ENCODE results near the gene ALPP.
"Not testable (repeated sequence)": the region's sequence is repeated elsewhere in the genome, so short reads cannot be mapped to it uniquely, and the experiment has no call there.

ALPP gene

DNA sequence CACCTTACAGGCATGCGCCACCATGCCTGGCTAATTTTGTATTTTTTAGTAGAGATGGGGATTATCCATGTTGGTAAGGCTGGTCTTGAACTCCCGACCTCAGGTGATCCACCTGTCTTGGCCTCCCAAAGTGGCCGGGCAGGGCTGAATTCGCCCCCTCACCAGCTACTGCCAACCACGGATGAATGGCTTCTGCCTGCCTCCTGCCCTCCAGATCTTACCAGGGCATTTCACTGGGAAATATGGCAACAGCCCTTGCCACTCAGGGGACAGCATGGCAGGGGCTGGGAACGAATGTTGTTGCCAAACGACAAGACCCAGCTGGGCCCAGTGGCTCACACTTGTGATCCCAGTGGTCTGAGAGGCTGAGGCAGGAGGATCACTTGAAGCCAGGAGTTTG lies 1.8 kb upstream of the ALPP start:
- no peaks in the 10 kb centered on the region for H3K36me3 ChIP-seq (ENCODE audit: insufficient read depth, low read length)
- H3K9me3 ChIP-seq (ENCODE audit: low read length) = no peaks in the 10 kb centered on the region
- H3K9ac ChIP-seq (ENCODE audit: low read length) = no peak overlapping the region
- H3K79me2 ChIP-seq (ENCODE audit: insufficient read depth, low read length) = no peaks in the 10 kb centered on the region
- H3K27me3 ChIP-seq (ENCODE audit: insufficient read depth, low read length) = 0 out of 2 replicates have a peak, but pooled peaks cover 4% of the 10 kb centered on the region
- no peak overlapping the region for H3K4me3 ChIP-seq (ENCODE audit: low read depth, low read length, poor library complexity, severe bottlenecking)
- H3K4me1 ChIP-seq (ENCODE audit: insufficient read depth, low read length, severe bottlenecking) = no peaks in the 10 kb centered on the region
- no peak overlapping the region for H3K27ac ChIP-seq (ENCODE audit: low read depth, low read length, poor library complexity, severe bottlenecking)
- H3F3A ChIP-seq (ENCODE audit: insufficient read depth, low read length) = no peaks in the 10 kb centered on the region
- H3K4me2 ChIP-seq (ENCODE audit: low read length) = no peak overlapping the region
- no peaks in the 10 kb centered on the region for H4K20me1 ChIP-seq (ENCODE audit: insufficient read depth, low read length)
- no peaks in the 10 kb centered on the region for H3K9me2 ChIP-seq (ENCODE audit: low read depth, low read length)
- TF ChIP-seq, protein P1, sequence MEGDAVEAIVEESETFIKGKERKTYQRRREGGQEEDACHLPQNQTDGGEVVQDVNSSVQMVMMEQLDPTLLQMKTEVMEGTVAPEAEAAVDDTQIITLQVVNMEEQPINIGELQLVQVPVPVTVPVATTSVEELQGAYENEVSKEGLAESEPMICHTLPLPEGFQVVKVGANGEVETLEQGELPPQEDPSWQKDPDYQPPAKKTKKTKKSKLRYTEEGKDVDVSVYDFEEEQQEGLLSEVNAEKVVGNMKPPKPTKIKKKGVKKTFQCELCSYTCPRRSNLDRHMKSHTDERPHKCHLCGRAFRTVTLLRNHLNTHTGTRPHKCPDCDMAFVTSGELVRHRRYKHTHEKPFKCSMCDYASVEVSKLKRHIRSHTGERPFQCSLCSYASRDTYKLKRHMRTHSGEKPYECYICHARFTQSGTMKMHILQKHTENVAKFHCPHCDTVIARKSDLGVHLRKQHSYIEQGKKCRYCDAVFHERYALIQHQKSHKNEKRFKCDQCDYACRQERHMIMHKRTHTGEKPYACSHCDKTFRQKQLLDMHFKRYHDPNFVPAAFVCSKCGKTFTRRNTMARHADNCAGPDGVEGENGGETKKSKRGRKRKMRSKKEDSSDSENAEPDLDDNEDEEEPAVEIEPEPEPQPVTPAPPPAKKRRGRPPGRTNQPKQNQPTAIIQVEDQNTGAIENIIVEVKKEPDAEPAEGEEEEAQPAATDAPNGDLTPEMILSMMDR (IDR thresholded peaks at IDR 0.05; ENCODE audit: low read length) = no peak
- TF ChIP-seq EZH2 (IDR thresholded peaks at IDR 0.05; ENCODE audit: borderline replicate concordance, low read length) = no peak
- no peak overlapping the region for H2AFZ ChIP-seq (ENCODE audit: low read length)

DNA sequence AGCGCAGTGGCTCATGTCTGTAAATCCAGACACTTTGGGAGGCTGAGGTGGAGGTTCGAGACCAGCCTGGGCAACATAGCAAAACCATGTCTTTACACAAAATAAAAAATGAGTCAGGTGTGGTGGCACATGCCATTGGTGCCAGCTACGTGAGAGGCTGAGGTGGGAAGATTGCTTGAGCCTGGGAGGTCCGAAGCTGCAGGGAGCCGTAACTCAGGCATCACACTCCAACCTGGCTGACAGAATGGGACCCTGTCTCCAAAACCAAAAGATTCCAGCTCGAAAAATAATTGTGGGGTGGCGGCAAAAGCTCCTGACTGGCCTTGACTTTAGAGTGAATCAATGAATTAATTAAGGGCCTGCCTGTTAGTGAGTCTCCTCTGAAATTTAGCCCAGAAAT lies 1.2 kb upstream of the ALPP start:
- Histone ChIP-seq H4K20me1 (ENCODE audit: insufficient read depth, low read length) (no peaks in the 10 kb centered on the region), H3K4me2 (ENCODE audit: low read length) (no peak overlapping the region), H3K36me3 (ENCODE audit: insufficient read depth, low read length) (no peaks in the 10 kb centered on the region), H3K9ac (ENCODE audit: low read length) (no peak overlapping the region), H3K79me2 (ENCODE audit: insufficient read depth, low read length) (no peaks in the 10 kb centered on the region), H3F3A (ENCODE audit: insufficient read depth, low read length) (no peaks in the 10 kb centered on the region), H3K9me3 (ENCODE audit: low read length) (no peaks in the 10 kb centered on the region), H3K4me3 (ENCODE audit: low read depth, low read length, poor library complexity, severe bottlenecking) (no peak overlapping the region), H2AFZ (ENCODE audit: low read length) (no peak overlapping the region), H3K27ac (ENCODE audit: low read depth, low read length, poor library complexity, severe bottlenecking) (no peak overlapping the region), H3K9me2 (ENCODE audit: low read depth, low read length) (no peaks in the 10 kb centered on the region), H3K27me3 (ENCODE audit: insufficient read depth, low read length) (0 out of 2 replicates have a peak, but pooled peaks cover 8% of the 10 kb centered on the region), H3K4me1 (ENCODE audit: insufficient read depth, low read length, severe bottlenecking) (no peaks in the 10 kb centered on the region)
- TF ChIP-seq, protein P1 (IDR thresholded peaks at IDR 0.05; ENCODE audit: low read length) = no peak
- no peak for TF ChIP-seq EZH2 (IDR thresholded peaks at IDR 0.05; ENCODE audit: borderline replicate concordance, low read length)

DNA sequence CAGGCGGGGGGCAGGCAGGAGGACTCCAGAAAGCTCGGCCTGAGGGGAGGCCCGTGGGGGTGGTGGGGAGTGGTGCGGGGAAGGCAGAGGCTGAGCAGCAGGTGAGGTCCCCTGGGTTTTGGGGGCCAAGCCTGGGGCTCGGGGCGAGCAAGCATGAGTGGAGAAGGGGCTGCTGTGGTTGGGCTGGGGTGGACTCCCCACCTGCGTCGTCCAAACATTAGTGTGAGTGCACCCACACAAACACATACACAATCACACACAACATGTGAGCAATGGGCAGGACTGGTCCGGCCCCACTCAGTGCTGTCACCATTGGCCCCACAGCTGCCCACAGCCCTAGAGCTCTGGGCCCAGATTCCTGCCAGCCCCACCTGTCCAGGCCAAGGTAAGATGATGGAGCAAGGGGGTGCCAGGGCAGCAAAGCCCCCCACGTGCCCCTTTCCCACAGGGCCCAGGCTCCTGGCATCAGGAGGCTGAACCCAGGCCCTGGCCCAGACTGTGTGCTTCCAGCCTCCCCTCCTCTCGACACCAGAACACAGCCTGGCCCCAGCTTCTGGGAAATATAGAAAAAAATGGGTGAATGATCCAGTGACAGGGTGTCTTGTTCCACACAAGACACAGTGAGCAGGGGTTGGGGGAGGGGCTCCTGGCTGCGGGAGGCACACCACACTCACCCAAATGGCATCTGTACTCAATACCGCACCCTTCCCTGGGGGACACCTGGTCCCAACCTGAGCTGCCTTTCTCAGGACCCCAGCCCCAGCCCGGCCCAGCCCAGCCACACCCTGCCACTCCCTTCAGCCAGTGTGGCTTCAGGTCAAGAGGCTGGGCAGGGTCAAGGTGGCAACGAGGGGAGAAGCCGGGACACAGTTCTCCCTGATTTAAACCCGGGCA lies 463 bp upstream of the ALPP start:
- Histone ChIP-seq H2AFZ (ENCODE audit: low read length) (no peak overlapping the region), H3K9ac (ENCODE audit: low read length) (no peak overlapping the region)

DNA sequence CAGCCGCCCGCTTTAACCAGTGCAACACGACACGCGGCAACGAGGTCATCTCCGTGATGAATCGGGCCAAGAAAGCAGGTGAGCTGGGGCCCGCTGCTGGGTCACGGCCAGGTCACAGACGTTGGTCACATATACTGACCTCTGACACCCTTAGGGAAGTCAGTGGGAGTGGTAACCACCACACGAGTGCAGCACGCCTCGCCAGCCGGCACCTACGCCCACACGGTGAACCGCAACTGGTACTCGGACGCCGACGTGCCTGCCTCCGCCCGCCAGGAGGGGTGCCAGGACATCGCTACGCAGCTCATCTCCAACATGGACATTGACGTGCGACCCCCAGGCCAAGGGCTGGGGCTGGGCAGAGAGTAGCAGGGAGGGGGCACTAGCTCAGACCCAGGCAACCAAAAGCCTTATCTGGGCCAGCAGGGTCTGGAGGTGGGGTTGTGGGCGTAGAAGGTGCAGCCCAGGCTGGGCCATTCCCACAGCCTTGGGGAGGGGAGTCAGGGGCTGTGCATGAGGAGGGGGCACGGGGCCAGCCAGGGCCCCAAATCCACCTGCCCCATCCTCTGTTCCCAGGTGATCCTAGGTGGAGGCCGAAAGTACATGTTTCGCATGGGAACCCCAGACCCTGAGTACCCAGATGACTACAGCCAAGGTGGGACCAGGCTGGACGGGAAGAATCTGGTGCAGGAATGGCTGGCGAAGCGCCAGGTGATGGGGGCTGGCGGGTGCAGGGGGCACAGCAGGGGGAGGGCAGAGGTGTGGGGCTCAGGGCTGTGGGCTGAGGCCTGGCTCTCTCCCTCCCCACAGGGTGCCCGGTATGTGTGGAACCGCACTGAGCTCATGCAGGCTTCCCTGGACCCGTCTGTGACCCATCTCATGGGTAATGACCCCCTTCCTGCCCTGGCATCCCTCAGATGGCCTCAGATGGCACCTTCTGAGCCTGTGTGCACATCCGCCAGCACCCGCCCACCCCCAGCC lies 1.3 kb downstream of the ALPP start:
- not testable (repeated sequence) for H3K9me2 ChIP-seq (ENCODE audit: low read depth, low read length); H3K9me3 ChIP-seq (ENCODE audit: low read length); H3F3A ChIP-seq (ENCODE audit: insufficient read depth, low read length); H2AFZ ChIP-seq (ENCODE audit: low read length); H3K4me2 ChIP-seq (ENCODE audit: low read length); H3K79me2 ChIP-seq (ENCODE audit: insufficient read depth, low read length); H4K20me1 ChIP-seq (ENCODE audit: insufficient read depth, low read length); H3K4me3 ChIP-seq (ENCODE audit: low read depth, low read length, poor library complexity, severe bottlenecking); H3K27me3 ChIP-seq (ENCODE audit: insufficient read depth, low read length); H3K27ac ChIP-seq (ENCODE audit: low read depth, low read length, poor library complexity, severe bottlenecking); H3K36me3 ChIP-seq (ENCODE audit: insufficient read depth, low read length); H3K9ac ChIP-seq (ENCODE audit: low read length); H3K4me1 ChIP-seq (ENCODE audit: insufficient read depth, low read length, severe bottlenecking)

More for the DNA sequence above, 463 bp upstream of the ALPP start:
- Histone ChIP-seq H3K27ac (ENCODE audit: low read depth, low read length, poor library complexity, severe bottlenecking) (no peak overlapping the region), H3F3A (ENCODE audit: insufficient read depth, low read length) (no peaks in the 10 kb centered on the region), H3K4me3 (ENCODE audit: low read depth, low read length, poor library complexity, severe bottlenecking) (no peak overlapping the region), H3K4me1 (ENCODE audit: insufficient read depth, low read length, severe bottlenecking) (no peaks in the 10 kb centered on the region), H3K27me3 (ENCODE audit: insufficient read depth, low read length) (0 out of 2 replicates have a peak, but pooled peaks cover 8% of the 10 kb centered on the region), H3K36me3 (ENCODE audit: insufficient read depth, low read length) (no peaks in the 10 kb centered on the region), H3K79me2 (ENCODE audit: insufficient read depth, low read length) (no peaks in the 10 kb centered on the region), H4K20me1 (ENCODE audit: insufficient read depth, low read length) (no peaks in the 10 kb centered on the region), H3K9me2 (ENCODE audit: low read depth, low read length) (no peaks in the 10 kb centered on the region), H3K9me3 (ENCODE audit: low read length) (no peaks in the 10 kb centered on the region), H3K4me2 (ENCODE audit: low read length) (no peak overlapping the region)
- TF ChIP-seq, protein P1 (IDR thresholded peaks at IDR 0.05; ENCODE audit: low read length) = no peak
- no peak for TF ChIP-seq EZH2 (IDR thresholded peaks at IDR 0.05; ENCODE audit: borderline replicate concordance, low read length)
